GM18868 (cell line): ENCODE measurements around the gene QPRT.
"Not testable (repeated sequence)": the region's sequence is repeated elsewhere in the genome, so short reads cannot be mapped to it uniquely, and the experiment has no call there.

Experiments
- ATAC-seq: cut with Tn5 transposase; IDR thresholded peaks from one replicate; pipeline ENCODE4 v1.9.1; 2021; ENCODE audit warnings: mild to moderate bottlenecking, moderate library complexity; ENCODE audit not compliant: unreplicated experiment

QPRT gene

DNA sequence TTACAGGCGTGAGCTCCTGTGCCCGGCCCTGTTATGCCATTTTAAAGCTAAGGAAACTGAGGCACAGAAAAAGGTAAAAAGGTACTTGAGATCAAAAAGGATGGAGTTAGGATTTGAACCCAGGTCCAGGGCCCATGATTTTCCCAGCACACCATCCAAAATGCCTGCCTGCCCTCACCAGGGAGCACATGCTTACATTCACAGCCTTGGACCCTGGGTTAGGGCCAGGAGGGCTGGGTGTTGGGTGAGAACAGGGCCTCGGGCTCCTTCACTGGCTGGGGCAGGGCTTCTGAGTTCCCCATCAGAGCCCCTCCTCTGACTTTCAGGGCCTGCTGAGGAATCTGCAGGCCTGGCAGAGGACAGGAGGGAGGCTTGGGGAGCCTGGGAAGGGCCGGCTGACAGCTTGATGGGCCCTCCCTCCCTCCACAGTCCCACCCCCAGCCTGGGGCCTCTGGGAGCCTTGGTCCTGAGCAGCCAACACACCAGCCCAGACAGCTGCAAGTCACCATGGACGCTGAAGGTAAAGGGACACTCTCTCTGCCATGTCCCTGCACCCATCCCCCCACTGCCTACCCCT, at the start of gene QPRT:
TSS of gene QPRT (plus strand) at position 490 of the 577 bp plus-strand sequence. CDS start at position 508, 18 bp downstream.
- ATAC-seq: no peak

DNA sequence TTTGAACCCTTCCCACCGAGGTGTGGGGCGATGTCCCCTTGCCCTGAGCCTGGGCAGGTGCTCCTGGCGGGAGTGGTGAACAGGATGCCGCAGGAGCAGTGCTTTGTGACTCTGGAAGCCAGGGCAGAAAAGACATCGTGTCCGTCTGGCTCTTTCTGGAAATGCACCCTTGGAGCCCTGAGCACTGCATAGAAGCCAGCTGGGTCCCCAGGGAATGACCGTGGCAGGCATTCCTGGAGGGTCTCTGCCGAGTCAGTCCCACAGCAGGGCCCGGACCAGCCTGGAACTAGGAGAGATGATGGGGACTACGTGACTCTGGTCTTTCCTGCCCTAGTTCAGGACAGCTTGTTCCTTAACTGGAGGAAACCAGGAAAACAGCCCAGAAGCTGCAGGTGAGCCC, 49.7 kb upstream of the QPRT start:
- not testable (repeated sequence) for ATAC-seq

DNA sequence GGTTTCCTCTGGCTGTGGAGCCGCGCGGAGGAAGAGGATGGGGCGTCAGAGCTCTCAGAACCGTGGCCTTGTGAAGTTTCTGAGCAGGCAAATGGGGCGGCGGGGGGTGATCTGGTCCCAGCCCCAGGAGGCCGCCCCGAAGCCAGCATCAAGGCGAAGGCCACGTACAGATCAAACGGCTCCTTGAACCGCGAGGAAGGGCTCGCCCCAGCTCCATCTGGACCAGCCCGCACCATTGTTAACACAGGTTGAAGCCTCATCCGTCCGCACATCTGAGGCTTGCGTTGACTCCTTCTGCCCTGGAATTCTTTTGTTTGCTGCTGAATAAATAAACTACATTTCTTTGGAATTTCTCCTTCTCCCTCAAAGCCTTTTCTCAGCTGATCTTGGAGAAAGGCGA, 47.3 kb upstream of the QPRT start:
- not testable (repeated sequence) for ATAC-seq

DNA sequence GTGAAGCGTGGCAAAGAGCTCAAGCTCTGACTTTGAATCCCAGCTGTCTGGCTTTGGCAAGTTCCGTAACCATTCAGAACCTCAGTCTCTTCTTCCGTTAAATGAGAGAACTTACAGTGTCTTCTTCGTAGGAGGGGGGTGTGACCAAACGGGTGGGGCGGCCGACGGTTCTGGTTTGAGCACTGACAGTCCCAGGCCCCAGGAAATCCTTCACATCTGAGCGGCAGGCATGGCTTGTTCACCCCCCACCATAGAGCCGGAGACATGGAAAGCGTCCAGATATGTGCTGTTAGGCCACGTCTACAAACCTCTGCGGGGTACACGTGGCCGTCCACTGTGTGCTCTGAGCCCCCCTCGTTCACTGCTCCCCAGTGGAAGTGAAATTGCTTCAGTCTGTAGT, 43.1 kb upstream of the QPRT start:
- not testable (repeated sequence) for ATAC-seq

DNA sequence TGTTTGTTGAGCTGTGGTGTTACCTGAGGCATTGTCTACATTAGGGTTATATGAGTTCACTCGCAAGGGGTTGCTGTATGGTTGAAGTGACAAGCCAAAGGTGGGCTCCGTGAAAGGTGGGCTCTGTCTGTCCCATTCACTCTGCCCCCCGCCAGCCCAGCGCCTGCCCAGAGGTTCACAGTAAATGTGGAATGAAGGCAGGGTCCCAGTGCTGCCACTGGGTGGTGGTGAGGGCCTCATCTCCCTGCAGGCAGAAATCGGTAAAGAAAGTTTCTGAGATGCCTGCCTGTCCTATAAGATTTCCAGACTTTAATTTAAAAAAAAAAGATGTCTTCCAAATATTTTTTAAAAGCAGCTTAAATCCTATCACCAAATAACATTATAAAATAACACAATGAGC, 42.6 kb upstream of the QPRT start:
- not testable (repeated sequence) for ATAC-seq

DNA sequence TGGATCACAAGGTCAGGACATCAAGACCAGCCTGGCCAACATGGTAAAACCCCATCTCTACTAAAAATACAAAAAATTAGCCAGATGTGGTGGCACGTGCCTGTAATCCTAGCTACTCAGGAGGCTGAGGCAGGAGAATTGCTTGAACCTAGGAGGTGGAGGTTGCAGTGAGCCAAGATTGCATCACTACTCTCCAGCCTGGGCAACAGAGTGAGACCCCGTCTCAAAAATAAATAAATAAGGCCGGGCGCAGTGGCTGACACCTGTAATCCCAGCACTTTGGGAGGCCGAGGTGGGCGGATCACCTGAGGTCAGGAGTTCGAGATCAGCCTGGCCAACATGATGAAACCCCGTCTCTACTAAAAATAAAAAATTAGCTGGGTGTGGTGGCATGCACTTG, 40.2 kb upstream of the QPRT start:
- not testable (repeated sequence) for ATAC-seq

DNA sequence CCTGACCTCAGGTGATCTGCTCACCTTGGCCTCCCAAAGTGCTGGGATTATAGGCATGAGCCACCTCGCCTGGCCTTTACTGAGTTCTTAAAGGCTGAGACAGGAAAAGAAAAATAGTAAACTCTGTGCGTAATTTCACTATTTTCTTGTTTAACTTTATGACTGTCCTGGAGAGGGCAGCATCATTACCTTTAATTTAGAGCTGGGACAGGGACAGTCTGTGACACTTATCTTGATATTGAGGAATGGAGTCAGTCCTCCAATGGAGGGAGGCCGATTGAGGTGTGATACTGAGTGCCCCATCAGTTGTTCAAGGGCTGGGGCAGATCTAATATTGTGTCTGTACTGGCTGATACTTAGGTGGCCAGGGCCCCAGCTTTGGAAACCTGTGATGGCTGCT, 37.4 kb upstream of the QPRT start:
- no peak for ATAC-seq

DNA sequence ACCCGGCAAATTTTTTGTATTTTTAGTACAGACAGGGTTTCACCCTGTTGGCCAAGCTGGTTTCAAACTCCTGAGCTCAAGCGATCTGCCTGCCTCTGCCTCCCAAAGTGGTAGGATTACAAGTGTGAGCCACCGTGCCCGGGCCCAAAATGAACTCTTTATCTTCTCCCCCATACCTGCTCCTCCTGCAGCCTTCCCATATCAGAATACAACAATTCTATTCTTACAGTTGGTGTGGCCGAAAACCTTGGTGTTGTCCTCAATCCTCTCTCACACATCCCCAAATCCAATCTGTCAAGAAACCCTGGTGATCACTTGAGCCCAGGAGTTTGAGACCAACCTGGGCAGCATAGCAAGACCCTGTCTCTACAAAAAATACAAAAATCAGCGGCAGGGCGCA, 35.4 kb upstream of the QPRT start:
- ATAC-seq: no peak

DNA sequence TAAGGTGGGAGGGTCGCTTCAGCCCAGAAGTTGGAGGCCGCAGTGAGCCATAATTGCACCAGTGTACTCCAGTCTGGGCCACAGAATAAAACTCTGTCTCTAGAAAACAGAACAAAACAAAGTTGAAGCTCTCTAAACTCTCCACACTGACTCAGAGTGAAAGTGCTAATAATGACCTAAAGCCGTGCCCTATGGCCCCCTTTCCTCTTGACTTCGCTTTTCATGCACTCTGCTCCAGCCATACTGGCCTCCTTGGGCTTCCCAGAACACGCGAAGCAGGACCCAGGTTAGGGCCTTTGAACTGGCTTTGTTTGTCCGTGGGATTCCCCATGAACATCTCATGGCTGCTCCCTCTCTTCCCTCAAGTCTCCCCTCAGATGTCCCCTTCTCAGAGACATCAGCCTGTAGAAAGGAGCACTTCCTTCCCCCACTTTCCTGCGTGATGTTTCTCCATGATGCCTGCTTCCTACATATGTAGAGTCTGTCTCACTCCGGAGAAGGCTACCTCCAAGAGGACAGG, 34.6 kb upstream of the QPRT start:
- peak; percentile 63 for ATAC-seq

DNA sequence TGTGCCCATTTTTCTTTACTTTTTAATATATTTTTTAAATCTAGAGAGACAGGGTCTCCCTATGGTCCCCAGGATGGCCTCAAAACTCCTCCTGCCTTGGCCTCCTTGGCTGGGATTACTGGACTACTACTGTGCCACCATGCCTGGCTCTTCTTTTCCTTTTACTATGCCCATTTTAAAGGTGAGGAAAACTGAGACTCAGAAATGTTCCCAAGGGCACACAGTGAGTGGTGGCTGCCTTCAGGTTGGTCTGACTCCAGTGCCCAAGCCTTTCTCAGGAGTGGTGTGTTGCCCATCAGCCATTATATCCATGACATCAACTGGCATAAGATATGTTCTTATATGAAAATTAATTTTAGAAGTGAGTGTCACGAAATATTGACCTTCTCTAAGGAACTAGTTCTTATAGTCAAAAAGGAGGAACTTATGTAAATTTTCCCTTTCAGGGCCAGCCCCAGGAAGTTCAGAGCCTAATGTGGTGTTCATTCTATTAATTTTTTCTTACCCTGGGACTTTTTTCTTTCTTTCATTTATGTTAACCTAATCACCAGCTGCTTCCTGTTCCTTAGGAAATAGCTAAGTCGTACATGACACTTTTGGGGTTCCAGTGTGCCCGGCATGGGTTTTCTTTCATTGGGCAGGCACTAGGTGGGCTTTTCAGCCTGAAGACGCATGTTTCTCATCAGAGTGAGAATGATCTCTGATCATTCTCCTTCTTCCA, 33.8 kb upstream of the QPRT start:
- no peak for ATAC-seq

DNA sequence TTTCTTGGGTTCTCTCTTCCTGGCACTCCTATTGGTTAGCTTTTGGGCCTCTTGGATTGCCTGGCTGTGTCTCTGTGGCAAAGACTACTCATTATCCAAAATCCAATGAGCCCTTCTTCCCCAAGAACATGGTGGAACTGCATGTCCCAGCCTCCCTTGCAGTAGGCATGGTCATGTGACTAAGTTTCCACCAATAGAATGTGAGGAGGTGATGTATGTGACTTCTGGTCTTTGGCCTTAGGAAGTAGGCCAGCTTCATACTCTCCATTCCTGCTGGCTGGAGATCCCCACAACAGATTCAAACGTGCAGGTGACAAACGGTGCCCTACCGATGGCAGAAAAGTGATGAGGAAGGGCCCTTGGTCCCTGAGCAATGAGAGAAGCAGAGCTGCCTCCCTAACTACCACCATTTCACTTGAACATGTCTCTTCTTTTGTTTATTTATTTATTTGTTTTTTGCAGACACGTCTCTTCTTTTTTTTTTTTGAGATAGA, 33.2 kb upstream of the QPRT start:
- no peak for ATAC-seq

DNA sequence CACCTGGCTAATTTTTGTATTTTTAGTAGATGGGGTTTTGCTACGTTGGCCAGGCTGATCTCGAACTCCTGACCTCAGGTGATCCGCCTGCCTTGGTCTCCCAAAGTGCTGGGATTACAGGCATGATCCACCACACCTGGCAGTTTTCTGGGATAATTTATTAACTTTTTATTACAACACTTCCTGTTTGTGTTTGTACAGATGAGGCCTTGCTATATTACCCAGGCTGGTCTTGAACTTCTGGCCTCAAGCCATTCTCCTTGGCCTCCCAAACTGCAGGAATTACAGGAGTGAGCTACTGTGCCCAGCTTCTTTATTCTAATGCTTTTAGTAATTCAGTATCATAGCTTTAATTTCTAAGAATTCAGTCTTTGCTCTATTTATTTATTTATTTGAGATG, 32.0 kb upstream of the QPRT start:
- no peak for ATAC-seq

DNA sequence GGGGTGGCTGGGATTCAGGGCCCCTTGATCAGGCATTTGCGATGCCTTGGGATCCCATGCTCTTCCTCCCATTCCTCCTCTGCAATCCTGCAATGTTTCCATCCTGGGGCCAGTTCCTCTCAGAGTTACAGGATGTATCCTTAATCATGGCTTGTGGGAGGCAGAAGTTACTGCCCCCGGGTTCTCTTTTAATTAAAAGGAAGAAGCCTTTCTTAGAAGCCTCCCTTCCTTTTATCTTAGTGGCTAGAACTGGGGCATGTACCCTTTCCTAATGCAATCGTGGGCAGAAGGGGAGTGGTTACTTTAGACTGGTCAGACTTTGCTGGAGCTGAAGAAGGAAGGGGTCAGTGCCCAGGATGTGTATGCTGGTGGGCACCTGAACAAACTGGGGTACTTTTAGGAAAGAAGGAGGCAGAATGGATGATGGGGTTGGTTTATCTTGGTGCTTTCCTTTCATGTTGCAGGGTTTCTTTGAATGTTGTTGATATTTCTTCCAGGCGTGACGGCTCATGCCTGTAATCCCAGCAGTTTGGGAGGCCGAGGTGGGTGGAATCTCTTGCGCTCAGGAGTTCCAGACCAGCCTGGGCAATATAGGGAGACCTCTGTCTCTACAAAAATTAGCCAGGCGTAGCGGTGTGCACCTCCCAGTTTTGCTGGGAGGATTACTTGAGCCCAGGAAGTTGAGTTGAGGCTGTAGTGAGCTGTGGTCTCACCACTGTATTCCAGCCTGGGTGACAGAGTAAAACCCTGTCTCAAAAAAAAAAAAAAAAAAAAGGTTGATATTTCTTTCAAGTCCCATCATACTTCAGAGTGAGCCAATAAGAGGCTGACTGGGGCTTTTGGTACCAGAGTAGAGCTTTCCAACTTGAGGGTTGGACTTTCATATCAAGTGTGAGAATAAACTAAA, 29.1 kb upstream of the QPRT start:
- no peak for ATAC-seq

DNA sequence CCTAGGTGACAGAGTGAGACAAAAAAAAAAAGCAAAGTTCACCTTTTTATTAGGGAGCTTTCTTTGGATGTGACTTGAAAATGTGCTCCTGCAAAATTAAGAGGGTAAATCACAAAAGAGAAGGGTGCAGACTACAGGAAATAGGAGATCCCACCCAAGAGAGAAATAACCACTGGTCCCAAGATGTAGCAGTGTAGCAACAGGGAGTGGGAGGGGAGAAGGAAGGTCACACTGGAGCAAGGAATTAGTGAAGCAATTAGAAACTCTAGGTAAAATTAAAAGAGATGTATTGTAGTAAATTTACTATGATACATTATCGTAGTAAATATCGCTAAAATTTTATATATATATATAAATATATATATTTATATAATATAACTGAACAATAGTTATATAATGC, 28.2 kb upstream of the QPRT start:
- no peak for ATAC-seq

DNA sequence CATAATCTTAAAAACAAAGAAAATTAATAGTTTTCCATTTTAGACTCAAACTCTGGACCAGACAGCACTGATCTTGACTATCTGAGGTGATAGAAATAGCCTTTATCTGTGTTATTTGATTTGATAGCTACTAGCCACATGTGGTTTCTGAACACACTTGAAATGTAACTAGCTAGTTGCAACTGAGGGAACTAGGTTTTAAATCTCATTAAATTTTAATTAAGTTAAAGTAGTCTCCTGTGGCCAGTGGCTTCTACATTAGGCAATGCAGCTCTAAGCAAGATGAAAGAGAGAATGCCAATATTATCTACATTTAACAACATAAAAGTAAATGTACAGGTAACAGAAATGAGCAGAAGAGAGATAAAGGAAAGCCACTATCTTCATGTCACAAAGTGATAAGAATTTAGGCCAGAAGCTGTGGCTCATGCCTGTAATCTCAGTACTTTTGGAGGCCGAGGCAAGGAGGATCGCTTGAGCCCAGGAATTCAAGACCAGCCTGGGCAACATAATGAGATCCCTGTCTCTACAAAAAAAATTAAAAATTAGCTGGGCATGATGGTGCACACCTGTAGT, 27.1 kb upstream of the QPRT start:
- no peak for ATAC-seq

DNA sequence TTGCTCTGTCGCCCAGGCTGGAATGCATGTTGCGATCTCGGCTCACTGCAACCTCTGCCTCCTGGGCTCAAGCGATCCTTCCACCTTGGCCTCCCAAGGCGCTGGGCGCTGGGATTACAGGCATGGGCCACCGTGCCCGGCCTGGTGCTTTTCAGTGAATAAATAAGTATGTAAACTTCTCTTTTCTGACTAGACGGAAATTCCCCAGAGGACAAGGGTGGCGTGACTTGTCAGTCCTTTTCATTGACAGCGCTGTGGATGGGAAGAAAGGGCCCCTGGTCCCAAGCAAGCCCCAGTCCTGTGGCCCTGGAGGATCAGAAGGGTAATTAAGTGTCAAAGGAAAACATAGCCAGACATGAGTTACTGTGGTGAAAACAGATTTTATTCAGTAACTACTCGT, 25.5 kb upstream of the QPRT start:
- ATAC-seq: no peak

DNA sequence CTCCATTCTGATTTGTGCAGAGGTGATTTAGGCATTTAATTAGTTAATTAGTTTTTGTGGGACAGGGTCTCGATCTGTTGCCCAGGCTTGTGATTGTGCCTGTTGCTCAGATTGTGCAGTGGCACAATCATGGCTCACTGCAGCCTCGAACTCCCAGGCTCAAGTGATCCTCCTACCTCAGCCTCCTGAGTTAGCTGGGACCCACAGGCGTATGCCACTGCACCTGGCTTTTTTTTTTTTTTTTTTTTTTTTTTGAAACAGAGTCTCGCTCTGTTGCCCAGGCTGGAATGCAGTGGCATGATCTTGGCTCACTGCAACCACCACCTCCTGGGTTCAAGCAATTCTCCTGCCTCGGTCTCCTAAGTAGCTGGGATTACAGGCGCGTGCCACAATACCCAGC, 25.1 kb upstream of the QPRT start:
- ATAC-seq: not testable (repeated sequence)

DNA sequence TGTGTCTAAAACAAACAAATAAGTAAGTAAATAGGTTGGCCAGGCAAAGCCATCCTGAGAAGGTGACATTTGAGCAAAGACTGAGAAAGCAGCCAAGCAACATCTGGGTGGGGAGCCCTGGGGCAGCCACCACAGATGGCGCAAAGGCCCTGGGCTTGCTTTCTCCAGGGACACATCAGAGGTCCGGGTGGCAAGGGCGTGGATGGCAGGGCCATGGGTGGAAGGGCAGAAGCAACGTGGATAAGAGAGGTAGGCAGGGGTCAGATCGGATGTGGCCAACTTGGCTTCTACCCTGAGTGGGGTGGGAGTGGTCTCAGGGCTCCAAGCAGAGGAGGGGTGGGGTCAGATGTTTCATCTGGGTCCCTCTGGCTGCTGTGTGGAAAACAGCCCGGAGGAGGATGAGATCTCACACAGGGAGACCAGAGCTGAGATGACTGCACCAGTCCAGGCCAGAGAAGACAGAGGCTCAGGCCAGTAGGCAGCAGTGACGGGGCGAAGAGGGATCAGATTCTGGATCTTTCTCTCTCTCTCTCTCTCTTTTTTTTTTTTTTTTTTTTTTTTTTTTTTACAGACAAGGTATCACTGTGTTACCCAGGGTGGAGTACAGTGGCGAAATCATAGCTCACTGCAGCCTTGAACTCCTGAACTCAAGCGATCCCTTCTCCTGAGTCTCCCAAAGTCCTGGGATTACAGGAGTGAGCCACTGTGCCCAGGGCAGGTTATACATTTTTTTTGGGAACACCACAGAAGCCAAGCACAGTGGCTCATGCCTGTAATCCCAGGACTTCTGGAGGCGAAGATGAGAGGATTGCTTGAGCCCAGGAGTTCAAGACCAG, 22.1 kb upstream of the QPRT start:
- no peak for ATAC-seq

DNA sequence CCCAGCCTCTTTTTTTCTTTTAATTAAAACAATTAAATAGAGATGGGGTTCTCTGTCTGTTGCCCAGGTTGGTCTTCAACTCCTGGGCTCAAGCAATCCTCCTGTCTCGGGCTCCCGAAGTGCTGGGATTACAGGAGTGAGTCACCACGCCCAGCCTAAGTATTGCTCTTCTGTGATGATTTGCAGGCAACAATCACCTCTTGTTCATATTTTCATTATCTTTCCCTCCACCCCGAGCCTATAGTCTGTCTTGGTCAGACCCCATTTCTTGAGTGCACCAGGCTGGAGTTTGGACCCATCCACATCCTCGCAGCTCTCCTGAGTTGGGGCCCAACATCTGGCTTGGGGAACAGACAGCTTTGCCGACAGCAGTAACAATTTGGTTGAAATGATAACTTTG, 20.3 kb upstream of the QPRT start:
- no peak for ATAC-seq
